K562 (cell line): ENCODE results near the gene NACC1. TPM values are rescaled to one million over a fixed set of nuclear protein-coding genes. Genes with fewer than 3 reads are reported as not detected.
A peak's percentile ranks its signal among the peaks of the same experiment; 100 is the strongest.

Experiments used
- ATAC-seq: fragments of 200-7000 bp; cut with Tn5 transposase; 3 replicates; pipeline ENCODE4 v1.9.1; 2020; ENCODE audit warnings: moderate library complexity
- BruUV-seq: library from RNA; stranded (reverse); fragments of 400-500 nt; replicated peaks from 2 replicates; lab custom pipeline; 2021; lab: Mats Ljungman, UMichigan
- CTCF ChIA-PET: fragments of 300-600 bp; formaldehyde crosslinking; extraction: SDS; loops from one replicate; lab custom pipeline; 2021; ENCODE audit warnings: low intra/inter-chr PET ratio; lab: Yijun Ruan, JAX
- POLR2A ChIA-PET: fragments of 300-600, 350-650 bp; sonication (Branson Sonifier 250); formaldehyde crosslinking; extraction: SDS; loops from one replicate; lab custom pipeline; 2021; ENCODE audit warnings: antibody characterized with exemption, inconsistent platforms; lab: Yijun Ruan, JAX
- DNase-seq, 4 experiments: peaks; one replicate each; pipeline versions ENCODE4 v3.0.0 to v3.0.0-alpha.2; 2011 to 2018; ENCODE audit warnings: low spot score in 3 of 4, mixed read lengths in 3 of 4; ENCODE audit errors: extremely low read depth in 1 of 4
- FAIRE-seq: peaks from 2 replicates; lab custom pipeline; 2011; peaks lifted over from hg19 to GRCh38; lab: Jason Lieb, UNC
- H2AFZ ChIP-seq: 2 replicates; pipeline ENCODE4 v1.6.0; 2011; ENCODE audit warnings: low read depth, low read length, control low read depth, inconsistent platforms
- H3K27ac ChIP-seq: fragments of 200-600 bp; 3 replicates; pipeline ENCODE4 v1.8.0; 2011; ENCODE audit warnings: low read depth, mild to moderate bottlenecking, control low read depth, inconsistent platforms, low read length, moderate library complexity, mixed read lengths; ENCODE audit errors: extremely low read depth
- H3K27me3 ChIP-seq, 2 experiments: fragments of 300-600 bp in 1 of 2; 2 replicates in 1 of 2; 3 replicates in 1 of 2; pipeline versions ENCODE4 v1.6.0 to v1.8.0; 2011; ENCODE audit warnings: inconsistent platforms in 2 of 2, low read length in 2 of 2, mild to moderate bottlenecking in 1 of 2, mixed read lengths in 1 of 2, moderate library complexity in 1 of 2; ENCODE audit not compliant: control insufficient read depth in 2 of 2, insufficient read depth in 2 of 2
- H3K36me3 ChIP-seq: fragments of 300-600 bp; 3 replicates; pipeline ENCODE4 v1.8.0; 2011; ENCODE audit warnings: mild to moderate bottlenecking, low read length, inconsistent platforms; ENCODE audit not compliant: control insufficient read depth, insufficient read depth
- H3K4me1 ChIP-seq, 2 experiments: fragments of 200-600 bp in 1 of 2; replicated peaks in 1 of 2; 2 replicates in 1 of 2; 3 replicates in 1 of 2; pipeline versions ENCODE4 v1.5.1 to v1.8.0; 2011; ENCODE audit warnings: inconsistent platforms in 2 of 2, low read length in 2 of 2, mild to moderate bottlenecking in 1 of 2, mixed read lengths in 1 of 2, moderate library complexity in 1 of 2; ENCODE audit not compliant: control insufficient read depth in 2 of 2, insufficient read depth in 2 of 2
- H3K4me2 ChIP-seq: 2 replicates; pipeline ENCODE4 v1.6.1; 2011; ENCODE audit warnings: low read length, control low read depth, inconsistent platforms, mixed read lengths; ENCODE audit not compliant: insufficient read depth
- H3K4me3 ChIP-seq: fragments of 200-600 bp; sonication (generic), shearing (Covaris generic); 2 replicates; pipeline ENCODE4 v1.5.1; 2016; ENCODE audit warnings: control low read depth, inconsistent platforms
- H3K79me2 ChIP-seq: fragments of 200-600 bp; 3 replicates; pipeline ENCODE4 v1.8.0; 2011; ENCODE audit warnings: low read length, inconsistent platforms; ENCODE audit not compliant: control insufficient read depth, insufficient read depth
- H3K9ac ChIP-seq, 2 experiments: 2 replicates each; pipeline versions ENCODE4 v1.6.0 to v1.6.1; 2011; ENCODE audit warnings: low read depth in 2 of 2, low read length in 2 of 2, control low read depth in 1 of 2, inconsistent platforms in 1 of 2, mild to moderate bottlenecking in 1 of 2, mixed read lengths in 1 of 2; ENCODE audit not compliant: insufficient read depth in 1 of 2
- H3K9me1 ChIP-seq: one replicate; pipeline ENCODE4 v1.6.0; 2011; ENCODE audit warnings: inconsistent platforms, mild to moderate bottlenecking, low read length, moderate library complexity; ENCODE audit not compliant: control insufficient read depth, insufficient read depth
- H3K9me3 ChIP-seq: replicated peaks from 2 replicates; pipeline ENCODE4 v1.5.1; 2011; ENCODE audit warnings: low read depth, low read length, inconsistent platforms; ENCODE audit not compliant: control insufficient read depth, insufficient read depth
- H4K20me1 ChIP-seq: replicated peaks from 2 replicates; pipeline ENCODE4 v1.6.1; 2011; ENCODE audit warnings: low read length, inconsistent platforms, mixed read lengths; ENCODE audit not compliant: control insufficient read depth, insufficient read depth
- HOXB6 ChIP-seq: fragments of 250-450 bp; sonication (Bioruptor Pico); IDR thresholded peaks from 2 replicates; pipeline ENCODE4 v1.5.1; 2022; ENCODE audit warnings: mild to moderate bottlenecking, borderline replicate concordance
- ZC3H4 ChIP-seq: sonication (generic); formaldehyde crosslinking; IDR thresholded peaks from 2 replicates; pipeline ENCODE4 v1.9.0; 2021; ENCODE audit warnings: missing genetic modification reagents, borderline replicate concordance
- ZNF175 ChIP-seq: fragments of 200-800 bp; sonication (Bioruptor generic); IDR thresholded peaks from 2 replicates; pipeline ENCODE4 v1.6.1; 2016; ENCODE audit warnings: low read depth, mild to moderate bottlenecking, missing genetic modification characterization, missing compliant biosample characterization
- ZNF277 ChIP-seq: fragments of 250-450 bp; sonication (Bioruptor Pico); IDR thresholded peaks from 2 replicates; pipeline ENCODE4 v1.8.0; 2022; ENCODE audit warnings: inconsistent platforms, mild to moderate bottlenecking, moderate library complexity, borderline replicate concordance
- ZNF282 ChIP-seq: sonication (generic); formaldehyde crosslinking; IDR thresholded peaks from 2 replicates; pipeline ENCODE4 v1.8.1; 2023; ENCODE audit warnings: missing genetic modification reagents
- ZNF384 ChIP-seq: IDR thresholded peaks from 2 replicates; pipeline ENCODE4 v1.6.1; 2012; ENCODE audit warnings: low read depth, low read length, improper control_type of control experiment
- WGBS: fragments of 100-300 bp; shearing (Covaris generic); methylation state at CpG from one replicate; pipeline ENCODE4 v1.1.6; 2016; ENCODE audit warnings: low coverage, mixed read lengths; ENCODE audit not compliant: insufficient coverage; ENCODE audit errors: missing lambda C conversion rate; 5-methylcytosine and 5-hydroxymethylcytosine counted together
- in situ Hi-C: fragments of 300-500 bp; cut with MboI; formaldehyde crosslinking; loops from 4 replicates; pipeline ENCODE4 v1.15.0; 2018; ENCODE audit warnings: inconsistent platforms, mixed read lengths
- intact Hi-C: fragments of 100-400 bp; cut with micrococcal nuclease; formaldehyde crosslinking; loops from 2 replicates; pipeline ENCODE4 v1.14.2; 2022
- polyA plus RNA-seq, 8 experiments: library from polyadenylated mRNA; depleted of rRNA in 4 of 8; stranded (reverse) in 5 of 8; unstranded in 3 of 8; fragments of >200 nt; fragmentation: Nextera tagmentation in 2 of 8; fragmentation: Illumina TruSeq in 1 of 8; extraction: Ambion mirVana in 2 of 8; extraction: Trizol in 1 of 8; gene quantifications; 2 replicates each; pipeline versions ENCODE4 v1.2.1 to v1.2.3, GENCODE V29; 2011 to 2014; ENCODE audit warnings: inconsistent platforms in 1 of 8, missing spikeins in 1 of 8
- total RNA-seq, 7 experiments: library from RNA; depleted of rRNA in 6 of 7; stranded (reverse); fragments of >200 nt in 6 of 7; fragmentation: Illumina TruSeq in 2 of 7; extraction: Trizol in 2 of 7; gene quantifications; 2 replicates each; pipeline versions ENCODE4 v1.2.1 to v1.2.3, GENCODE V29; 2011 to 2021; ENCODE audit warnings: low replicate concordance in 1 of 7
- TF ChIP-seq, protein P1 (sequence below): sonication (generic); formaldehyde crosslinking; IDR thresholded peaks from 2 replicates; pipeline ENCODE4 v1.8.0; 2022; ENCODE audit warnings: mild to moderate bottlenecking, missing genetic modification reagents
- TF ChIP-seq, protein P2 (sequence below), 2 experiments: fragments of 150-350 bp in 1 of 2; IDR thresholded peaks; 2 replicates each; pipeline ENCODE4 v1.6.1; 2012 to 2016; ENCODE audit warnings: low read depth in 2 of 2, low read length in 2 of 2, mild to moderate bottlenecking in 1 of 2, moderate library complexity in 1 of 2

NACC1 gene
- total and polyA plus RNA-seq, 9 of the 15 experiments (the other 6 are each of a cell fraction or from before 2014, with no cell fraction given): 0.04 to 96.6 (median 25.8) TPM

DNA sequence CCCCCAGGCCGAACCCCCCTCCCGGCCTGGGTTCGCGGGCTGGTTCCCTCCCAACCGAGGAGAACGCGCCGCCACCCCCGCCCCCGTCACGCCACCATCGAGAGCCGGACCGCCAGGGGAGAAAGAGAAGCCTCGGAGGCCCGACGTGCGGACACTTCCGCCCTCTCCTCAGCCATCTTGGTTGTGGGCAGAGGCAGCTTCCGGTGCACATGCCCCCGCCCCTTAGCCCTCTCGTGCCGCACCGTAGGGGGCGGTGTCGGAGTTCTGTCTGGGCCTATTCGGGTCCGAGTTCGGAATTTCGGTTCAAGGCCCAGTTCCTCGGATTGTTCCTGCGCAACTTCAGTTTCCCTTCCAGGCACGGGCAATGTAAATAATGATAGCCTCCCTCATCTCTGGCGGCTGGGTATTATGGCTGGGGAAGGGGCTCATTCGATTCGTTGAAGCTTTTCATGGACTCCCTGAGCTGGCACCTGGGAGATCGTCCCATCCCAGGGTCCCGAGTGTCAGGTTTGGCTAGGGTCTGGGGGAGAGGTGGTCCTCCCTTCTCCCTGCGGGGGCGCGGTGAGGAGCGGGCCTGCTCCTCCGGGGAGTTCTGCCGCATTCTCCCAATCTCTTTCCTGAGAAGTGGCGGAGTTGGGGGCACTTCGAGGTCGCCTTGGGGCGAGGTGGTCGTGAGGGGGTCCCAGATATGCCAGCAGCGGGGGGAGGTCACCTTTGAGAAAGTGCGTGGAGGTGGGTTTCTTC, 32.3 kb downstream of the NACC1 start, which contains the start of the genes IER2 and STX10:
Gene IER2, plus strand, starts transcription at position 225 of the 744 bp plus-strand sequence. CDS start 2,776 bp downstream, outside the sequence.
Gene STX10, minus strand, starts transcription at position 189 of the 744 bp plus-strand sequence. CDS start 202 bp downstream, outside the sequence.
- H2AFZ ChIP-seq: peak within 1 kb of the TSS; percentile 81
- intact Hi-C loops: loop anchor here (2.0 to 5.0 kb wide), 3 partner anchors 32 to 48 kb away; partner anchors contain the start of genes LYL1 and NACC1
- no peaks in the 10 kb centered on the region for H3K27me3 ChIP-seq
- BruUV-seq: no TSS peak
- ATAC-seq: peak; percentile 71
- H3K4me1 ChIP-seq: peaks cover 6 to 60% of the 10 kb centered on the region in 2 experiments; a peak in 4 of 5 replicates
- CTCF ChIA-PET: no interaction called here
- peaks cover 15% of the 10 kb centered on the region; the same call in 1 of the 3 replicates for H3K36me3 ChIP-seq
- in situ Hi-C loops: no loop called here
- peak within 1 kb of the TSS; percentile 97 for H3K4me3 ChIP-seq
- no peaks in the 10 kb centered on the region for H3K9me3 ChIP-seq
- H3K9me1 ChIP-seq: no peaks in the 10 kb centered on the region
- POLR2A ChIA-PET: interaction anchor here (0.6 to 2.1 kb wide), 12 partner anchors 12 to 1824 kb away, joined by 3 to 17 read pairs (median 4); partner anchors contain the start of genes KLF1 and NACC1
- H3K4me2 ChIP-seq: peak within 1 kb of the TSS; percentile 87
- H3K9ac ChIP-seq: peak within 1 kb of the TSS; percentile 91 to 96
- peak; percentile 88 for FAIRE-seq
- peaks cover 22% of the 10 kb centered on the region for H4K20me1 ChIP-seq
- WGBS: under 1% methylated on average over 40 of the region's 51 CpGs
- peak within 1 kb of the TSS; percentile 84 for H3K27ac ChIP-seq
- peak; percentile 84 to 97 (median 88) for DNase-seq
- H3K79me2 ChIP-seq: peaks cover 59% of the 10 kb centered on the region
- TF ChIP-seq ZNF175 (CRISPR knock-in tag): no peak
- TF ChIP-seq, protein P1, sequence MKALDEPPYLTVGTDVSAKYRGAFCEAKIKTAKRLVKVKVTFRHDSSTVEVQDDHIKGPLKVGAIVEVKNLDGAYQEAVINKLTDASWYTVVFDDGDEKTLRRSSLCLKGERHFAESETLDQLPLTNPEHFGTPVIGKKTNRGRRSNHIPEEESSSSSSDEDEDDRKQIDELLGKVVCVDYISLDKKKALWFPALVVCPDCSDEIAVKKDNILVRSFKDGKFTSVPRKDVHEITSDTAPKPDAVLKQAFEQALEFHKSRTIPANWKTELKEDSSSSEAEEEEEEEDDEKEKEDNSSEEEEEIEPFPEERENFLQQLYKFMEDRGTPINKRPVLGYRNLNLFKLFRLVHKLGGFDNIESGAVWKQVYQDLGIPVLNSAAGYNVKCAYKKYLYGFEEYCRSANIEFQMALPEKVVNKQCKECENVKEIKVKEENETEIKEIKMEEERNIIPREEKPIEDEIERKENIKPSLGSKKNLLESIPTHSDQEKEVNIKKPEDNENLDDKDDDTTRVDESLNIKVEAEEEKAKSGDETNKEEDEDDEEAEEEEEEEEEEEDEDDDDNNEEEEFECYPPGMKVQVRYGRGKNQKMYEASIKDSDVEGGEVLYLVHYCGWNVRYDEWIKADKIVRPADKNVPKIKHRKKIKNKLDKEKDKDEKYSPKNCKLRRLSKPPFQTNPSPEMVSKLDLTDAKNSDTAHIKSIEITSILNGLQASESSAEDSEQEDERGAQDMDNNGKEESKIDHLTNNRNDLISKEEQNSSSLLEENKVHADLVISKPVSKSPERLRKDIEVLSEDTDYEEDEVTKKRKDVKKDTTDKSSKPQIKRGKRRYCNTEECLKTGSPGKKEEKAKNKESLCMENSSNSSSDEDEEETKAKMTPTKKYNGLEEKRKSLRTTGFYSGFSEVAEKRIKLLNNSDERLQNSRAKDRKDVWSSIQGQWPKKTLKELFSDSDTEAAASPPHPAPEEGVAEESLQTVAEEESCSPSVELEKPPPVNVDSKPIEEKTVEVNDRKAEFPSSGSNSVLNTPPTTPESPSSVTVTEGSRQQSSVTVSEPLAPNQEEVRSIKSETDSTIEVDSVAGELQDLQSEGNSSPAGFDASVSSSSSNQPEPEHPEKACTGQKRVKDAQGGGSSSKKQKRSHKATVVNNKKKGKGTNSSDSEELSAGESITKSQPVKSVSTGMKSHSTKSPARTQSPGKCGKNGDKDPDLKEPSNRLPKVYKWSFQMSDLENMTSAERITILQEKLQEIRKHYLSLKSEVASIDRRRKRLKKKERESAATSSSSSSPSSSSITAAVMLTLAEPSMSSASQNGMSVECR (CRISPR knock-in tag): peak; percentile 87
- TF ChIP-seq ZC3H4 (CRISPR knock-in tag): peak; percentile 92; the same call in 1 of the 2 replicates
- TF ChIP-seq ZNF384: peak; percentile 34
- no peak for TF ChIP-seq ZNF282 (CRISPR knock-in tag)
- TF ChIP-seq, protein P2, sequence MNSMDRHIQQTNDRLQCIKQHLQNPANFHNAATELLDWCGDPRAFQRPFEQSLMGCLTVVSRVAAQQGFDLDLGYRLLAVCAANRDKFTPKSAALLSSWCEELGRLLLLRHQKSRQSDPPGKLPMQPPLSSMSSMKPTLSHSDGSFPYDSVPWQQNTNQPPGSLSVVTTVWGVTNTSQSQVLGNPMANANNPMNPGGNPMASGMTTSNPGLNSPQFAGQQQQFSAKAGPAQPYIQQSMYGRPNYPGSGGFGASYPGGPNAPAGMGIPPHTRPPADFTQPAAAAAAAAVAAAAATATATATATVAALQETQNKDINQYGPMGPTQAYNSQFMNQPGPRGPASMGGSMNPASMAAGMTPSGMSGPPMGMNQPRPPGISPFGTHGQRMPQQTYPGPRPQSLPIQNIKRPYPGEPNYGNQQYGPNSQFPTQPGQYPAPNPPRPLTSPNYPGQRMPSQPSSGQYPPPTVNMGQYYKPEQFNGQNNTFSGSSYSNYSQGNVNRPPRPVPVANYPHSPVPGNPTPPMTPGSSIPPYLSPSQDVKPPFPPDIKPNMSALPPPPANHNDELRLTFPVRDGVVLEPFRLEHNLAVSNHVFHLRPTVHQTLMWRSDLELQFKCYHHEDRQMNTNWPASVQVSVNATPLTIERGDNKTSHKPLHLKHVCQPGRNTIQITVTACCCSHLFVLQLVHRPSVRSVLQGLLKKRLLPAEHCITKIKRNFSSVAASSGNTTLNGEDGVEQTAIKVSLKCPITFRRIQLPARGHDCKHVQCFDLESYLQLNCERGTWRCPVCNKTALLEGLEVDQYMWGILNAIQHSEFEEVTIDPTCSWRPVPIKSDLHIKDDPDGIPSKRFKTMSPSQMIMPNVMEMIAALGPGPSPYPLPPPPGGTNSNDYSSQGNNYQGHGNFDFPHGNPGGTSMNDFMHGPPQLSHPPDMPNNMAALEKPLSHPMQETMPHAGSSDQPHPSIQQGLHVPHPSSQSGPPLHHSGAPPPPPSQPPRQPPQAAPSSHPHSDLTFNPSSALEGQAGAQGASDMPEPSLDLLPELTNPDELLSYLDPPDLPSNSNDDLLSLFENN (IDR thresholded peaks at IDR 0.05; ENCODE audit: low read depth in 2 of 2, low read length in 2 of 2): peak in 1 of 2 experiments; percentile 17; a peak in 1 of 4 replicates
- TF ChIP-seq HOXB6 (CRISPR knock-in tag): no peak
- no peak for TF ChIP-seq ZNF277 (CRISPR knock-in tag)
